NCI-H128 (cell line): ENCODE data around the gene CTTNBP2.
"Not testable (repeated sequence)": the region's sequence is repeated elsewhere in the genome, so short reads cannot be mapped to it uniquely, and the experiment has no call there.

ENCODE experiments used
- DNase-seq: peaks from one replicate; lab custom pipeline; 2025; ENCODE audit not compliant: unreplicated experiment; lab: John Stamatoyannopoulos, UW

The CTTNBP2 gene

DNA sequence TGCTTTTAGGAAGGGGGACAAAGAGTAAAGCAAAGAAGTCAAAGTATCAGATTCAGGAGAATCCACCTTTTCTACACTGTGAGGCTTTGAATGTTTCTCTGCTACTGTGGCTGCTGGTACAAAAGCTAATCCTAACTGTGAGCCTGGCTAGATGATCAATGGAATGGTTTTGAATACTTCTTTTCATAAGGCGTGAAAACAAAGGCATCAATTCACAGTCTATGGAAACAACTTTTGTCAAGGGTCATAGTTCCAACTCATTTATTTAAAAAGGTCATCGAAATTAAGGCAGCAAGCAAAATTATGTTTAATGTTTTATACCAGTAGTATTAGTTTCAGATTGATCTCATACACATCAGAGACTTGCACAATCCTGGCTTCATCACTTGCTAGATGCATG lies 118.1 kb downstream of the CTTNBP2 start:
- DNase-seq, result no peak

DNA sequence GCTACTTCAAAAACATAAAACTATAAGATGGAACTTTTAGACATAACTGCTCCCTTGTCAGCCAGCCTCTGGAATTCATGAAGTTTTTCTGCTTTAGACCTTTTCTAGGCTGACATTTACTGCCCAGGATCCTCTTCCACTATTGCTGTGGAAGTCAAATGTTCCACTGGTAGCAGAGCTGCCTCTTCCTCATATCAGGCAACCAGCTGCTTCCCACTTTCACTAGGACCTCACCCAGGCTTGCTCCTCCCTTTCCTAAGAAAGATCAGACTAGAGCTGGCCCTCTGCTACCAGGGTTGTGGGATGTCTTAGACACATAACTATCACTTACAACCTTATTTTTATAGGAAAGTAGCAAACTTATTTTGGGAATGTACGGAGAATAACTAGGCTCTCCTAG lies 121.5 kb downstream of the CTTNBP2 start:
- no peak for DNase-seq

DNA sequence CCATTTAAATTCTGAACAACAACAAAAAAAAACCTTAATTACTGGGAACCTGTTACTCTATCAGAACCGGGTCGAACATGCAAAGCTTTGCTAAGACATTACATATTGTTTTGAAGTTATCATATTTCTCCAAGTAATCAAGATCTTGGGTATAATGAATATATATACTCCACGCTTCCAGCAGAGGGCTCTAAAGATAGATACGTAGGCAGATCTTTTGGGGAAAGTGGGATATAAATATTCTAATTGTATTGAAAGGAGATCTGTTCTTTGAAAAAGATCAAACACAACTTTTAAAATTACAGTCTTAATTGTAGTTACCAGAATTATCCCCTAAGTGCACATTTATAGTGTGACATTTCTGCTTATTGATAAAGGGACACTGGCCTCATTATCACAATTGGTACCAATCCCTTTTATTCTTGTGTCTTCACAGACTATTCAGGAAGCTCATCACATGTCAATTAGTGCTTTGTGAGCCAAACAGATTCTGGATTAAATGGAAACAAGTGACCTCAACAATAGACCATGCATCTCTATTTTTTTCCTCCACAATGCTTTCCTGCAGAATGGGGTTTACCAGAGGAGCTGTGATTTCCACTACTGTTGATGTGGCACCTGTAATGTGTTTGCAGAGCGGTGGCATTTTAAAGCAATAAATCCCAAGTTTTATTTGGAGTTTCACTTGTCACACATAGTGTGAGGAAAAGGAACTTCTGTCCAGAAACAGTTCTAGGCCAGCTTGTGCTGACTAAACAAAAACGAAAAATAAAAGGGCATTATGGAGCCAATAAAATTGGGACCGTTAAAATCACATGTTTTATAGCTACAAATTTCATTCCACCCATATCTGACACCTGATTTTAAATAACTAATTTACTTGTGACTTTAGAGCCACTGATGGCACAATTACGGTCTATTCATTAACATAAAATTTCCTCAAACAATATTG lies 122.4 kb downstream of the CTTNBP2 start:
- DNase-seq, result peak; percentile 14

DNA sequence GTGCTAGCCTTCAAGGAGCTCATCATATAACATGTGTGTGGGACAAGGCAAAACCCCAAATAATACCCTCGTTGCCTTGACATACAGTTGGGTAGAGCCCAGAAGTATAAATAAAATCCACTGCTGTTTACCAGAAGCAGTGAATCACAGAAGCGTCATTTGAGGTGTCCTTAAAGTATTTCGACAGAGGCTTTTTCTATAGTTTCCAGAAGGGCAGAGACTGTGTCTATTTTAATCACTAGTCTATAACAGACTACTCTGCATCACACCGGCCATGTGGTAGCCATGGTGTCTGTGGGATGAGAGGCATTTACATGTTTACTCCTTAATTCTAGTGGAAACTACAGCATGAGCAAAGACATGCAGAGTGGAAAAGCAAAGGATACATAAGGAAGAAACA lies 131.3 kb downstream of the CTTNBP2 start:
- DNase-seq, result no peak

DNA sequence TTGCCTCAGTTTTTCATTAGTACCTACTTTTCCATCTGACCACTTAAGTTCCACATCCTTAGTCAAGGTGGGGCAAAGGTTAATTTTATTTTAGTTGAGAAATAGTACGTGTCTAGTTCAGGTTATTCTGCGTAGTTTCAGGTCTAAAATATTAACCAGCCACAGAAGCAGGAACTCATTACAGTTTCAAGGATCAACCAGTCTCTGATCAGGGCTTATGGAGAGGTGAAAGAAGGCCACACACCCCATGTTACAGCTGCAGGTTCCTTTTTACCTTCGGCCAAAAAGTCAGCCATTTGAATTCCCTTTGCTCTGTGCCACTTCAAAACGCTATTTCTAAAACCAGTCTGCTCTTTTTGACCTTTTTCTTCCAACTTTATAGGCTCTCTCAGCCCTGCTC lies 134.2 kb downstream of the CTTNBP2 start:
- no peak for DNase-seq

DNA sequence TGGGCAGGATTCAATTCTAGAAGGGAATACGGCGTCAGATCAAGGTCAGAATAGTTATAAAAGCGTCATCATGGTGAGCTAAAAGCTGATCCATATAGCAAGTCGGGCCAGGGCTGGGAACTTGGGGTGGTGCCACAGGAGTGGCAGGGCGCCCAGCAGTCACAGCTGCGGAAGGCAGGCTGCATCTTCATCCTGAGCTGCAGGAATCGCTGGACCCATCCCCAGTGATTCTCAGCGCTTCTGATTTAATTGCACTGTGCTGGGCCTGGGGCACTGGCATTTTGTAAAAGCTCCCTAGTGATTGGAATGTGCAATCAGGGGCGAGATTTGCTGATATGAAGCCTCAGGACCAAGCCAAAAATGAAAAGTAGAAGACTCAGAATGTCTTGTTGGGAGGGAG lies 135.3 kb downstream of the CTTNBP2 start:
- no peak for DNase-seq

DNA sequence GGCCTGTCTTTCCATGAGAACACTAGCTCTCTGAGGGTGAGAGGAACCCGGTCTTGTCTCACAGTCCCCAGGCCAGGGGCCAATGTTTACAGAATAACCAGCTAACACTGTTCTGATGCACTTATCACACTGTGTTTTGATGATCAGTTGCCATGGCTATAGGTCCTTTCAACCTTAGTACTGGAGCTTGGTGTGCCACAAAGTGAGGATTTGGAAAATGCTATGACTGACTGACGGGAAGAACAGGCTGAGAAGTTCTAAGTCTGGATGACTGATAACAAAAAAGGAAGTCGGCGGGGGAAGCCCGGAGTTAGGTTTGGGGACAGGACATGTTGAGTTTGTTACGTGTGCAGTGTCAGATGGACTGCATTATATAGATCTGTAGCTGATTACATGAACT lies 141.8 kb downstream of the CTTNBP2 start:
- no peak for DNase-seq

DNA sequence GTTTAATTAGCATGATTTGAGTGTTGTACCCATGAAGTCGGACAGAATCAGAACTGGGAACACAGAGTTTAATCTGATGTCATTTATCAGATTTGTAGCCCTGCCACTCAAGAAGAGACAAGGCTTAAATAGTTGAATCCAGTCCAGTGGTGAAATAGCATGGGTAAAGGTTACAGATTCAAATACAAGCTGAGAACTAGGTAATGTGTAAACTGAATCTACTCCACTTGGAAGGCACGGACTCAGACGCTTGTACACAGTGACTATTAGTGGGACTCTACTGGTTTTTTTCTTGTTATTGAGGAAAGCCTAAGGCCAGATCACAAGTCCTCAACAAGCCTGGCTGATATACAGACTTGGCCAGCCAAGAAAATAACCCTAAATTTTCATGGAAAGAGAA lies 142.9 kb downstream of the CTTNBP2 start:
- DNase-seq, result no peak

DNA sequence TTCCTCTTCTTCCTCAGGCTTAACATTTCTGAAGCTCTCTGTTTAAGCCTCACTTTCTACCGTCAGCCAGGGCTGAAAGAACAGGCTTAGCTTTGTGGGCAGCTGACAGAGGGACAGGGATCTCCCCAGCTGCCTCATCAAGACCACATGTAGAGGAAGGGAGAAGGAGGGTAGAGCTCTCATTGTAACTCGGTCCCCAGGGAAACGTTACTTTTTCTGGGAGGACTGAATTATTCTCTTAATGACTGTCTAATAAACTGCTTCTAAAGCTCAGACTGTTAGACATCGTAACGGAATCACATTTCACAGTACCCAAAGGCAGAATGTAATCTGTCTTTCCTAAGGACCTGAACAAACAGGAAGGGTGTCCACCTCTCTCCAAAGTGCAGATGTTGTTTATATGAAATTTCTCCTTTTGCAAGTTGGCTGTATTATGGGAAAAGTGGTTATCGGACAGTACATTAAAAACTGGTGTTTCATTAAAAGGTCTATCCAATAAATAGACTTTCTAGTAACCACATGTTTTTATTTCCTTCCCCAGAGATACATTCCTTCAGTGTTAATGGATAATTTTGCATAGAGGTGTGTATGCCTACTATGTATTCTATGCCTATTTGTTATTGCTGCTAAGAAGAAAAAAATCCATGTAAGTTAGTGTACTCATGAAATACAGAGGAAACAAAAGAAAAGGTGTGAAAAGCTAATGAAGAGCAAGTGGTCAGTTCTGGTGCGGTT lies 144.2 kb downstream of the CTTNBP2 start:
- DNase-seq, result no peak

DNA sequence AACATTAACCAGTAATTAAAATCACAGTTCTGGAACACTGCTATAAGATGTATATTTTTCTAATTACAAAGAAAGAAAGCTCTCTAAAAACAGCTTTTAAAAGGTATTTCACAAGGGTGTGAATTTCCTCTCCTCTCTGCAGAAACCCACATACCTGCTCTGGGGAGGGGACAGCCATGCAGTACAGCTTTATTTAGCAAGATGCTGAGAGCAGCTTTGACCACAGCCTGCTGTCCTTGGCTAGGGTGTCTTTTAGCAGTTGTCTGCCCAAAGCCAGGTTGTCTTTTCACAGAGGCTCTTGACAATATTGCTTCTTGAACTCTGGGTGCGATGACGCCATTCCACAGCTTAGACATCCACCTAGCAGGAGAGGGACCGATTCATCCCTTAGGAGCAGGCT lies 148.3 kb downstream of the CTTNBP2 start:
- no peak for DNase-seq

DNA sequence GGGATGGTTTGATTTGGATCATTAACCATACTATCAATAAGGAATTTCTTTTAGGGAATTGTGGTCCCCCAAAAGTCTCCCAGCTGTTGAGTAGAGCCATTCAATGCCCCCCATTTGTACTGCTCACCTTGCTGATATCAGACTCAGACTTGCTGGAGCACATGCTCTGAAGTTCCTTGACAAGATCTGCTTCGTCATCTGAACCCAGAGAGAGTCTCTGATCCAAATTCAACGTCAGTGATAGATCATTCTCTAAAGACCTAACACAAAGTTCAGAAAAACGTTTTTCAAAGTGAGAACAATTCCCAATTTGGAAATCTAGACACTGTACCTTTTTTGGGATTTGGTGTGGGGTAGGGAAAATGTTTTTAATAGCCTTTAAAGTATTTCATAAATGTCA lies 153.9 kb downstream of the CTTNBP2 start:
- DNase-seq, result no peak

DNA sequence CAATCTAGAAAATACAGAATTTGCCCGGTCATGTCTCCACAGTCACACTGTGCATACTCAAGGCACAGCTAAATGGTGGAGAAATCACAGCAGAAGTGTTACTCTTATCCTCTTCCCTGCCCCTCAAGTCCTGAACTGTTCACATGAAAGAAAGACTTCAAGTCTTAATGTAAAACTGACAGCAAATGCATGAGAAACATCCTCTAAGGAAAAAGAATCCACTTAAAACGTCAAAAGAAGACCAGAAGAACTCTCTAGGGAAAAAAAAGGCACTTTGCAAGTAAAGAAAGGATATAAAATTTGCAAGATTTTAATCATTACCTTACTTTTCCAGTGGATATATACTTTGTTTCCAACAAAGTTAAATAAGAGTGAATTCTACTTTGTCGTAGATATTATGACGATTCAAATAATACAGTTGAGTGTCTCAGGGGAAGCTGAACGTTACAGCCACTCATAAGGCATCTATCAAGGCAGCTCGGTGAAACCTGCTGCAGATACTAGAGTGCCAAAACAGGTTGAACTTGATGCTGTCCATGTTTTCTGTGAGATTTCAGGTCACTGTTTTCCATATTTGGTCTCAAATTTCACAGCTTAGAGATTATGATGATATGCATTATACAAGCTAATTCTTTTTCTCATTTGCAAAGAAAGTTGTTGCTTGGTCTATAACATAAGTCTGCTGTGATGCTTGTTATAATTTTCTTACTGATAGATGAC lies 155.0 kb downstream of the CTTNBP2 start:
- DNase-seq, result no peak

DNA sequence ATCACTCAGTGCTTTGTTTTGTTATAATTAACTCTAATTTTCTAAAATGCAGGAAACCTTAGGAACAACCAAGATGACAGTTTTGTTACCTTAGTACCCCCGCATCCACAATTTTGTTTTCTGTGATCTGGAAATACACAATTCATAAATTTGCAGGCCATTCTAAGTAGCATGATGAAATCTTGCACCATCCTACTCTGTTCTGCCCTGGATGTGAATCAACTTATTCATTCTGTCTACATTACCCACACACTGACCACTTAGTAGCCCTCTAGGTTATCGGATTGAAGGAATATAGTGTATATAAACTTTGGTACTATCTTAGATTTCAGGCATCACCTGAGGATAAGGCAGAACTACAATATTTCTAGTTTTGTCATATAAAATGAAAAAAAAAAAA lies 155.9 kb downstream of the CTTNBP2 start:
- no peak for DNase-seq

DNA sequence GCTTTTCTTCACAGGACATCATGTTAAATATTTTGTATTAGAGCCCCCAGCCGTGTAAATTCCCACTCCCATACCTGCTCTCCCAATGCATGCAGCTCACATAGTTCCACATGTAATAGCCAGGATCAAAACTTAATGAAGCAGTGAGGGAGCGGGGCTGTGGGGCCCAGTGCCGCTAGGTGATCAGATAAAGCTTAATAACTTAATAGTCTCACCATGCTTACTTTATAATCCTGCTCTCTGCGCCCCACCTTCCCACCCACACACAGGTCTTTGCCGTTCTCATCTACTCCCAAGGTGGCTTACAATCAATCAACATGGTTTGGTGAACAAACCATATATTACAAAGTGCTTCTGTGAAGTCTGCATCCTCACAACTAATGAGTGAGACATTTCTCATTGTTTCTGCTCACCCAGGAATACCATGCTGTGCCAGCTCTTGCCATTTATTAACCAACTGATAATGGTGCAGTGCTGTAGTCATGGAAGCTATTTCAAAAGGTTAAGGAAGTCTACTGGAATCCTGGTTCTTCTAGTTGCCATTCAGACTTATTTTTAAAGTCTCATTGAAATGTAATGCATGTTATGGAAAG lies 156.4 kb downstream of the CTTNBP2 start:
- DNase-seq, result no peak

DNA sequence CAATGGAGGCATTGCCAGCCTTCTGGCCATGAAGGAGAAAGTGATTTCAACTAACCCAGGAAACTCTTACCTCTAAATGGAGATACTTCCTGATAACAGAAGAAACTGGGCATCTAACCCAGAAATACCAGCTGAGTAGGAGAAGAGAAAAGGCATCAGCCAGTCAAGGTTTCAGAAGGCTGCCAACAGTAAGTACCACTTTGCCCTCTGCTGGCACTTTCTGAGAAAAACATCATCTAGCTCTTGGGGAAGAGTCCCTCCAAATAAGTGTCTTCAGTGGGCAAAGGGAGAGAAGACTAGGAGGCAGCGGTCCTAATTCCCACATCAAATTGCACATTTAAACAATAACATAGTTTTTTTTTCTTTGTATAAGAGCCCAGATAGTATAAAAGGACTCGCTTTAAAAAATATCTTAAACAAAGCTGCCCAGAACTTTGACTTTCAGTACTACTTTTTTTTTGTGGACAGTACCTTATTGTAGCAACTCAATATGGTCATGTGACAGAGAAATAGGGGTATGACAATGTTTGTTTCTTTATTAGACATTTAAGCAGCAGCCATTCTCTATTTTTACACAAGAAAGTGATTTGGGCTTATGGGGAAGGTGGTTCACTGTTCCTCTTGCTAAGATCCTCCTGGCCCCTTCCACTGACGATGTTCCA lies 157.3 kb downstream of the CTTNBP2 start:
- DNase-seq, result peak; percentile 3

DNA sequence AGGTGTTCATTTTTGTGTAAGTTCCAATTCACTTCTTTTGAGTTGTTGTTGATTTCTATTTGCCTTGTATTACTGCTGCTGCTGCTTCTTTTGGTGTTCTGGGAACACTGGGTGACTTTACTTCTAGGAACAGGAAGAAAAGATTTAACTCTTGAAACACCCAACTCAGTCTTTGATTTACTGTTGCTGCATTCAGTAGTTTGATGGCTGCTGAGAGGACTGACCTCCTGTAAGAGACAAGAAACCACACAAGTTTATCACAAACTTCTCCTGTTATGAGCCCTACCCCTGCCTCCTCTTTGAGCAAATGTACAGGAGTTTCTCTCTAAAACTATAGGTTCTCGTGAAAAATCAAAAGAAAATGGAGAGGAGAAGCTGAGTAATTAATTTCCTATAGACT lies 161.7 kb downstream of the CTTNBP2 start:
- DNase-seq, result no peak

DNA sequence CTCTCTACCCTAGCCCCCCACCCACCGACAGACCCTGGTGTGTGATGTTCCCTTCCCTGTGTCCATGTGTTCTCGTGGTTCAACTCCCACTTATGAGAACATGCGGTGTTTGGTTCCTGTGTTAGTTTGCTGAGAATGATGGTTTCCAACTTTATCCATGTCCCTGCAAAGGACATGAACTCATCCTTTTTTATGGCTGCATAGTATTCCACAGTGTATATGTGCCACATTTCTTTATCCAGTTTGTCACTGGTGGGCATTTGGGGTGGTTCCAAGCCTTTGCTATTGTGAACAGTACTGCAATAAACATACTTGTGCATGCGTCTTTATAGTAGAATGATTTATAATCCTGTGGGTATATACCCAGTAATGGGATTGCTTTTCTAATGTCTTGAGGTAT lies 165.1 kb downstream of the CTTNBP2 start:
- not testable (repeated sequence) for DNase-seq

DNA sequence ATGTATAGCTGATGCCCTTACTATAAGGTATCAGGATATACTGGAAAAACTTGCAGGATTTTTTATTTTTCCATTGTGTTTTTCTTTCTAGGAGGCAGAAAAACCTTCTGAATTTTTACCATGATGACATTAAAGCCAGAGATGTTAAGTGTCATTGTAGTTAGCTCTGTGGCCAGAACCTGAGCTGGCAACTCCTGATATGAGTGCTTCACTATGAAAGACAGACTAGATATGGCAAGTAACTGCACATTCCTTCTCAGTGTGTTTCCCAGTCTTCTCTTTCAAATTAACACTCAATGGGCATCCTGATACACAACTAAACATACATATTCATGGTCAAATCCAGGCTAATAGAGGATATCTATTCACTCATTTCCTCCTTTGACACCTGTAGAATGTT lies 166.2 kb downstream of the CTTNBP2 start:
- DNase-seq, result no peak

DNA sequence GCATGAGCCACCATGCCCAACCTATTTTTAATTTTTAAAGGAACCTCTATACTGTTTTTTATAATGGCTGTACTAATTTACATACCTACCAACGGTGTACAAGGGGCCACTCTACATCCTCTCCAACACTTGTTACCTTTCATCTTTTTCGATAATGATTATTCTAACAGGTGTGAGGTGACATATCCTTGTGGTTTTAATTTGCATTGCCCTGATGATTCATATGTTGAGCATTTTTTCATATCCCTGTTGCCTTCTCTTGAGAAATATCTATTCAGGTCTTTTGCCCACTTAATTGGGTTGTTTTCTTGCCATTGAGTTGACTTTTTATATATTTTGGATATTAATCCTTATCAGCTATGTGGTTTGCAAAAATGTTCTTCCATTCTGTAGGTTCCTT lies 167.0 kb downstream of the CTTNBP2 start:
- DNase-seq, result no peak

DNA sequence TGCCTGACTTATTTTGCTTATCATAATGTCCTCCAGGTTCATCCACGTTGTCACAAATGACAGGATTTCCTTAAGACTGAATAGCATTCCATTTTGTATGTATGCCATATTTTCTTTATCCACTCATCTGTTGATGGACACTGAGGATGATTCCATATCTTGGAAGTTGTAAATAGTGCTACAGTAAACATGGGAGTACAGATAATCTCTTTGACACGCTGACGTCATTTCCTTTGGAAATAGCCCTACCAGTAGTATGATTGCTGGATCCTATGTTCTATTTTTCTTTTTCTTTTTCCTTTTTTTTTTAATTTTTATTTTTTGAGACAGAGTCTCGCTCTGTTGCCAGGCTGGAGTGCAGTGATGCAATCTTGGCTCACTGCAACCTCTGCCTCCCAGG lies 167.6 kb downstream of the CTTNBP2 start:
- DNase-seq, result no peak

DNA sequence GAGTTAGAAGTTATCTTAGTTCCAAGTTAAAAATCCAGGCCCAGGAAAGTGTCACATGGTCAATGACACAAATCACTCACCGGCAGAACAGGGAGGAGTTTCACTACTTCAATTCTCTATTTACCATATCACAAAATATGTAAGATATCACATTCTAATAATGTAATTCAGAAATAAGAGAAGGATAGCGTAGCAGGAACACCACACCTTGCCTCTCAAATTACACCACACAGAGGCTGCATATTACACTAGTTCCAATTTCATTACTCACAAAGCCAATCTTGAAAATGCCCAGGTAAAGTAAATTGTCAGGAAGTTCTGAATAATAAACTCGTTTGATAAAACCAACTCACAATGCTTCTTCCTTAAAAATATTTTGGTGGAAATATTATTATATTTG lies 169.2 kb downstream of the CTTNBP2 start:
- no peak for DNase-seq
